Stomach (tissue), 9 donors: ENCODE results near the gene NPAS2. TPM values are rescaled to one million over a fixed set of nuclear protein-coding genes. Genes with fewer than 3 reads are reported as not detected.
A peak's percentile ranks its signal among the peaks of the same experiment; 100 is the strongest.

Source experiments
- DNase-seq, 2 donors: peaks; one replicate each; pipeline versions ENCODE4 v3.0.0 to v3.0.0-alpha.2; 2013 to 2019
- H3K27ac ChIP-seq, 5 donors: fragments of 200-600 bp in 4 of 5; sonication (generic) in 4 of 5; one replicate each; pipeline ENCODE4 v1.5.1; 2013 to 2019; ENCODE audit warnings: mild to moderate bottlenecking in 1 of 5, moderate library complexity in 1 of 5
- H3K27me3 ChIP-seq, 3 donors: fragments of 200-600 bp; sonication (generic); one replicate each; pipeline ENCODE4 v1.5.1; 2017 to 2019; ENCODE audit warnings: mixed run types in 1 of 3
- H3K36me3 ChIP-seq, 4 donors: fragments of 200-600 bp; sonication (generic); 1 replicate in 3 of 4; 2 replicates in 1 of 4; pipeline ENCODE4 v1.5.1; 2016 to 2019
- H3K4me1 ChIP-seq, 4 donors: fragments of 200-600 bp; sonication (generic); one replicate each; pipeline ENCODE4 v1.5.1; 2016 to 2019
- H3K4me3 ChIP-seq, 4 donors: fragments of 200-600 bp; sonication (generic) in 3 of 4; one replicate each; pipeline ENCODE4 v1.5.1; 2016 to 2019; ENCODE audit warnings: mild to moderate bottlenecking in 1 of 4
- H3K9me3 ChIP-seq, 4 donors: fragments of 200-600 bp; sonication (generic); one replicate each; pipeline ENCODE4 v1.5.1; 2016 to 2019
- CTCF ChIP-seq, 7 experiments: fragments of 450-650 bp in 4 of 7; fragments of 200-600 bp in 3 of 7; sonication (generic) in 3 of 7; IDR thresholded peaks; one replicate each; pipeline ENCODE4 v1.5.1; 2016 to 2019; ENCODE audit warnings: antibody characterized with exemption in 7 of 7, control low read depth in 2 of 7, mild to moderate bottlenecking in 1 of 7
- EP300 ChIP-seq: sonication (generic); formaldehyde crosslinking; IDR thresholded peaks from one replicate; pipeline ENCODE4 v1.6.1; 2017; ENCODE audit warnings: antibody characterized with exemption
- POLR2A ChIP-seq, 4 donors: fragments of 450-650 bp; IDR thresholded peaks; one replicate each; pipeline ENCODE4 v1.6.1; 2016; ENCODE audit warnings: antibody characterized with exemption in 4 of 4, control low read depth in 2 of 4, mild to moderate bottlenecking in 1 of 4, moderate library complexity in 1 of 4
- POLR2AphosphoS5 ChIP-seq, 3 donors: sonication (generic); formaldehyde crosslinking; IDR thresholded peaks; one replicate each; pipeline ENCODE4 v1.6.1; 2016; ENCODE audit warnings: antibody characterized with exemption in 3 of 3
- WGBS, 5 donors: extraction: QIAGEN DNeasy Blood & Tissue Kit in 3 of 5; methylation state at CpG; one replicate each; pipeline versions ENCODE4 v1.1.5 to v1.1.7; 2013 to 2018; 5-methylcytosine and 5-hydroxymethylcytosine counted together
- intact Hi-C: fragments of 100-400 bp; cut with DNase I; formaldehyde crosslinking; loops from one replicate; pipeline ENCODE4 v1.15.1; 2023; ENCODE audit warnings: low total_unique reads
- polyA plus RNA-seq, 3 donors: library from polyadenylated mRNA; stranded (reverse); fragments of 200-250 nt; gene quantifications; one replicate each; pipeline ENCODE4 v1.2.3, GENCODE V29; 2013
- total RNA-seq, 5 donors: library from RNA; depleted of rRNA; stranded (reverse); fragments of >200 nt; gene quantifications; one replicate each; pipeline versions ENCODE4 v1.1.0 to v1.2.3, GENCODE V29; 2014 to 2016
- donor health status: healthy with polysubstance abuse.
- donor health status: Bipolar disorder and iron deficiency.
- donor health status: healthy.

The NPAS2 gene
- total and polyA plus RNA-seq, 8 donors: 13.1 to 148 (median 28.0) TPM

GRCh38 chr2:100818606-100819369 is 1.2 kb upstream of the NPAS2 start:
- H3K4me1 ChIP-seq: peaks cover 29 to 74% (median 50%) of the 10 kb centered on the region in 4 donors
- H3K36me3 ChIP-seq: no peaks in the 10 kb centered on the region
- no peaks in the 10 kb centered on the region for H3K9me3 ChIP-seq
- peaks cover 0 to 40% (median 11%) of the 10 kb centered on the region in 3 donors for H3K27me3 ChIP-seq
- intact Hi-C loops: no loop called here
- H3K27ac ChIP-seq: peak overlapping the region; percentile 82 to 94 (median 92)
- TF ChIP-seq CTCF (IDR thresholded peaks at IDR 0.05): peak in 2 of 7 experiments; percentile 10 to 23
- TF ChIP-seq EP300: no peak
- TF ChIP-seq POLR2A (IDR thresholded peaks at IDR 0.05): peak in 2 of 4 donors; percentile 48 to 49
- peak; percentile 78 to 80 (median 78) for TF ChIP-seq POLR2AphosphoS5 (IDR thresholded peaks at IDR 0.05)
- H3K4me3 ChIP-seq: peak overlapping the region; percentile 63 to 94 (median 83)
- WGBS, 5 donors: 1 to 3% (median 1%) methylated on average over 37 to 51 of the region's 51 CpGs
- DNase-seq: peak; percentile 82

- intact Hi-C loops: no loop called here
- peaks cover 0 to 40% (median 11%) of the 10 kb centered on the region in 3 donors for H3K27me3 ChIP-seq
- no peaks in the 10 kb centered on the region for H3K9me3 ChIP-seq
- TF ChIP-seq CTCF (IDR thresholded peaks at IDR 0.05): no peak
- no peak for TF ChIP-seq EP300
- no peak for TF ChIP-seq POLR2AphosphoS5 (IDR thresholded peaks at IDR 0.05)
- TF ChIP-seq POLR2A (IDR thresholded peaks at IDR 0.05): no peak
- H3K4me1 ChIP-seq: peaks cover 22 to 74% (median 49%) of the 10 kb centered on the region in 4 donors
- peak overlapping the region; percentile 63 to 94 (median 83) for H3K4me3 ChIP-seq
- H3K36me3 ChIP-seq: no peaks in the 10 kb centered on the region
- 0 to 3% (median 1%) methylated on average over 8 to 42 of the region's 43 CpGs for WGBS, 5 donors
- no peak for DNase-seq
- peak overlapping the region; percentile 82 to 94 (median 92) for H3K27ac ChIP-seq
These were observed 259 bp downstream of the NPAS2 start for GRCh38 chr2:100820273-100820522.

GRCh38 chr2:100820523-100821254 is 750 bp downstream of the NPAS2 start:
- TF ChIP-seq POLR2AphosphoS5 (IDR thresholded peaks at IDR 0.05) (peak in 2 of 3 donors; percentile 45 to 46), EP300 (no peak)
- H3K36me3 ChIP-seq: no peaks in the 10 kb centered on the region
- peak overlapping the region; percentile 63 to 94 (median 83) for H3K4me3 ChIP-seq
- no peaks in the 10 kb centered on the region for H3K9me3 ChIP-seq
- H3K27ac ChIP-seq: peak overlapping the region; percentile 82 to 94 (median 92)
- intact Hi-C loops: no loop called here
- peaks cover 22 to 77% (median 50%) of the 10 kb centered on the region in 4 donors for H3K4me1 ChIP-seq
- 2 to 6% (median 2%) methylated on average over 32 to 60 of the region's 60 CpGs for WGBS, 5 donors
- H3K27me3 ChIP-seq: peaks cover 0 to 40% (median 11%) of the 10 kb centered on the region in 3 donors
- peak; percentile 46 to 48 for DNase-seq

GRCh38 chr2:100821255-100821910 is 1.4 kb downstream of the NPAS2 start:
- Histone ChIP-seq H3K27ac (peak overlapping the region; percentile 71 to 94 (median 92)), H3K4me3 (peak overlapping the region; percentile 63 to 94 (median 83)), H3K27me3 (peaks cover 0 to 40% (median 11%) of the 10 kb centered on the region in 3 donors), H3K36me3 (no peaks in the 10 kb centered on the region), H3K4me1 (peaks cover 22 to 83% (median 54%) of the 10 kb centered on the region in 4 donors), H3K9me3 (no peaks in the 10 kb centered on the region)
- 22 to 39% (median 29%) methylated on average over 14 of the region's 14 CpGs for WGBS, 5 donors
- intact Hi-C loops: no loop called here
- no peak for TF ChIP-seq POLR2AphosphoS5 (IDR thresholded peaks at IDR 0.05)
- no peak for TF ChIP-seq POLR2A (IDR thresholded peaks at IDR 0.05)
- TF ChIP-seq EP300: no peak
- TF ChIP-seq CTCF (IDR thresholded peaks at IDR 0.05): no peak
- DNase-seq: peak in 1 of 2 donors; percentile 44
